HepG2 (cell line): ENCODE results near the gene ZNF391.

ENCODE experiments used
- EEA1 ChIP-seq: sonication (generic); formaldehyde crosslinking; IDR thresholded peaks from 2 replicates; pipeline ENCODE4 v1.5.1; 2020; ENCODE audit warnings: mild to moderate bottlenecking, missing genetic modification reagents, borderline replicate concordance
- EP300 ChIP-seq, 3 experiments: sonication (generic) in 1 of 3; formaldehyde crosslinking in 1 of 3; IDR thresholded peaks; 2 replicates each; pipeline versions ENCODE4 v1.5.1 to v1.6.1; 2011 to 2020; ENCODE audit warnings: low read depth in 2 of 3, low read length in 2 of 3, borderline replicate concordance in 1 of 3, improper control_type of control experiment in 1 of 3, mild to moderate bottlenecking in 1 of 3, missing genetic modification reagents in 1 of 3, moderate library complexity in 1 of 3
- HDAC6 ChIP-seq: fragments of 200-600 bp; sonication (generic); IDR thresholded peaks from 2 replicates; pipeline ENCODE4 v1.7.0; 2017; ENCODE audit warnings: mild to moderate bottlenecking, antibody characterized with exemption, low read length, low read depth
- HOXA7 ChIP-seq: sonication (generic); formaldehyde crosslinking; IDR thresholded peaks from 2 replicates; pipeline ENCODE4 v1.8.1; 2022; ENCODE audit warnings: mild to moderate bottlenecking, missing genetic modification reagents, moderate library complexity
- NFE2L1 ChIP-seq: sonication (generic); formaldehyde crosslinking; IDR thresholded peaks from 2 replicates; pipeline ENCODE4 v1.4.0; 2020; ENCODE audit warnings: missing genetic modification reagents, mild to moderate bottlenecking, borderline replicate concordance
- PCBP1 ChIP-seq: fragments of 200-400 bp; formaldehyde crosslinking; IDR thresholded peaks from 2 replicates; pipeline ENCODE4 v1.6.1; 2017; ENCODE audit warnings: mild to moderate bottlenecking, low read depth, low read length, borderline replicate concordance
- SNAPC2 ChIP-seq: sonication (generic); formaldehyde crosslinking; IDR thresholded peaks from 2 replicates; pipeline ENCODE4 v1.8.1; 2022; ENCODE audit warnings: mild to moderate bottlenecking, missing genetic modification reagents
- SRSF9 ChIP-seq: fragments of 200-400 bp; formaldehyde crosslinking; IDR thresholded peaks from 2 replicates; pipeline ENCODE4 v1.6.1; 2018; ENCODE audit warnings: borderline replicate concordance, mild to moderate bottlenecking, low read depth, low read length; ENCODE audit not compliant: insufficient read depth, poor library complexity, severe bottlenecking
- ZNF225 ChIP-seq: sonication (generic); formaldehyde crosslinking; IDR thresholded peaks from 2 replicates; pipeline ENCODE4 v1.4.0; 2020; ENCODE audit warnings: mild to moderate bottlenecking, missing genetic modification reagents
- ZNF274 ChIP-seq: sonication (generic); formaldehyde crosslinking; IDR thresholded peaks from 2 replicates; pipeline ENCODE4 v1.5.1; 2020; ENCODE audit warnings: mild to moderate bottlenecking, missing genetic modification reagents
- TF ChIP-seq, protein P1 (sequence below): IDR thresholded peaks from 2 replicates; pipeline ENCODE4 v1.6.1; 2016; ENCODE audit warnings: low read depth, control low read depth
- TF ChIP-seq, protein P2 (sequence below): sonication (generic); formaldehyde crosslinking; IDR thresholded peaks from 2 replicates; pipeline ENCODE4 v1.5.0; 2020; ENCODE audit warnings: mild to moderate bottlenecking, missing genetic modification reagents, moderate library complexity

DNA sequence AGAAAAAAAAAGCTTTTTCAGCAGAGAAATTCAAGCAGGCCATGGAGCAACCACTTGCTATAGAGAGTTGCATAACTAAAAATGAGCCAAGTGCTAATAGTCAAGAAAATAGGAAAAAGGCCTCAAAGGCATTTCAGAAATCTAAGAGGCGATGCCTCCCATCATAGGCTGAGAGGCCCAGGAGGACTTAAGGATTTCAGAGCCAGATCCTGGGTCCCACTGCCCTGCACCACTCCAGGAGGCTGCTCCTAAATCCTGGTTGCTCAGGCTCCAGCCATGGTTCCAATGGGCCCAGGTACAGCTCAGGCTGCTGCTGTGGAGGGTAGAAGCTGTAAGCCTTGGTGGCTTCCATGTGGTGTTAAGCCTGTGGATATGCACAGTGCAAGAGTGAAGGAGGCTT is 5.5 kb downstream of the ZNF391 start:
- TF ChIP-seq PCBP1: no peak
- TF ChIP-seq, protein P1, sequence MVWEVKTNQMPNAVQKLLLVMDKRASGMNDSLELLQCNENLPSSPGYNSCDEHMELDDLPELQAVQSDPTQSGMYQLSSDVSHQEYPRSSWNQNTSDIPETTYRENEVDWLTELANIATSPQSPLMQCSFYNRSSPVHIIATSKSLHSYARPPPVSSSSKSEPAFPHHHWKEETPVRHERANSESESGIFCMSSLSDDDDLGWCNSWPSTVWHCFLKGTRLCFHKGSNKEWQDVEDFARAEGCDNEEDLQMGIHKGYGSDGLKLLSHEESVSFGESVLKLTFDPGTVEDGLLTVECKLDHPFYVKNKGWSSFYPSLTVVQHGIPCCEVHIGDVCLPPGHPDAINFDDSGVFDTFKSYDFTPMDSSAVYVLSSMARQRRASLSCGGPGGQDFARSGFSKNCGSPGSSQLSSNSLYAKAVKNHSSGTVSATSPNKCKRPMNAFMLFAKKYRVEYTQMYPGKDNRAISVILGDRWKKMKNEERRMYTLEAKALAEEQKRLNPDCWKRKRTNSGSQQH (CRISPR knock-in tag): no peak
- no peak for TF ChIP-seq EP300 (IDR thresholded peaks at IDR 0.05; ENCODE audit: low read depth in 2 of 2, low read length in 2 of 2)
- no peak for TF ChIP-seq EP300 (CRISPR knock-in tag; IDR thresholded peaks at IDR 0.05; ENCODE audit: borderline replicate concordance)
- no peak for TF ChIP-seq SRSF9
- TF ChIP-seq, protein P2, sequence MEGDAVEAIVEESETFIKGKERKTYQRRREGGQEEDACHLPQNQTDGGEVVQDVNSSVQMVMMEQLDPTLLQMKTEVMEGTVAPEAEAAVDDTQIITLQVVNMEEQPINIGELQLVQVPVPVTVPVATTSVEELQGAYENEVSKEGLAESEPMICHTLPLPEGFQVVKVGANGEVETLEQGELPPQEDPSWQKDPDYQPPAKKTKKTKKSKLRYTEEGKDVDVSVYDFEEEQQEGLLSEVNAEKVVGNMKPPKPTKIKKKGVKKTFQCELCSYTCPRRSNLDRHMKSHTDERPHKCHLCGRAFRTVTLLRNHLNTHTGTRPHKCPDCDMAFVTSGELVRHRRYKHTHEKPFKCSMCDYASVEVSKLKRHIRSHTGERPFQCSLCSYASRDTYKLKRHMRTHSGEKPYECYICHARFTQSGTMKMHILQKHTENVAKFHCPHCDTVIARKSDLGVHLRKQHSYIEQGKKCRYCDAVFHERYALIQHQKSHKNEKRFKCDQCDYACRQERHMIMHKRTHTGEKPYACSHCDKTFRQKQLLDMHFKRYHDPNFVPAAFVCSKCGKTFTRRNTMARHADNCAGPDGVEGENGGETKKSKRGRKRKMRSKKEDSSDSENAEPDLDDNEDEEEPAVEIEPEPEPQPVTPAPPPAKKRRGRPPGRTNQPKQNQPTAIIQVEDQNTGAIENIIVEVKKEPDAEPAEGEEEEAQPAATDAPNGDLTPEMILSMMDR: no peak
- TF ChIP-seq HDAC6: no peak
- no peak for TF ChIP-seq EEA1
- TF ChIP-seq ZNF225: no peak
- TF ChIP-seq SNAPC2 (CRISPR knock-in tag): no peak
- no peak for TF ChIP-seq HOXA7 (CRISPR knock-in tag)
- no peak for TF ChIP-seq ZNF274 (CRISPR knock-in tag)
- TF ChIP-seq NFE2L1 (CRISPR knock-in tag): no peak
